GM18508 (cell line): ENCODE results near the gene MRPS18B.
"Not testable (repeated sequence)": the region's sequence is repeated elsewhere in the genome, so short reads cannot be mapped to it uniquely, and the experiment has no call there.

Experiments used
- ATAC-seq: cut with Tn5 transposase; IDR thresholded peaks from one replicate; pipeline ENCODE4 v1.9.1; 2021; ENCODE audit warnings: moderate number of reproducible peaks; ENCODE audit not compliant: insufficient read depth, unreplicated experiment

MRPS18B gene

DNA sequence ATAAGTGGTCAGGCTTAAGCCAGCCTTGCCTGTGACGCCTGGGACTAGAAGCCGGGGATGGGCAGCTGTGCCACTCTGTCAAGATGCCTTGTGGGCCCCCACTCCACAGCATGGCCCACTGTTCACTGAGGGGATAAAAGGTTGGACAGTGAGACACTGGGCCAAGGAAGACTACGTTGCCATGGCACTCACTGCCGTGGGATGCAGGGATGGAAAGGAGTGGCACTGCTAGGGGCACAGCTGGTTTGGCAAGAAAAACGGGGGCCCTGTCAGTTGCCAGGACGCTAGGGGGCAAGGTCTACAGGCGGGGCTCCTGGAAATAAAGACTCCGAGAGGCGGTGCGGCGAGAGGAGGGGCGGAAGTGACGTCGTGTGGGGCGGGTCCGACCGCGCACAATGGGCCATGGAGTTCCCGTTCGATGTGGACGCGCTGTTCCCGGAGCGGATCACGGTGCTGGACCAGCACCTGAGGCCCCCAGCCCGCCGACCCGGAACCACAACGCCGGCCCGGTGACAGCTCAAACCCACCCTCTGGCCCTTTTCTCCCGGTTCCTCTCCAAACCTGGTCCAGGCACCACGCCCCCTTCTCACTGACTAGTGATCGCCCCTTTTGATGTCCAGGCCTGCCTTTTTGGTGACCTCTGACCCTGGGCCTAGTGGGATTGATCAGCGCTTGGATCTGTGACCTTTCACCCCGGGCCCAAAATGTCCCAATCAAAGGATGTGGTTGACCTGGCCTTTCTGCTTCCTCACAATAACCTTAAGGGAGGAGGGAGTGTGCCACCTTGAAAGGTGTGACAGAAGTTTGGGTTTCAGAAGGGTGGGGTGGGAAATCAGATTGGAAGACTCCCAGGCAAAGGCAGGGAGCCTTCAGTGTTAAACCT, 9.1 kb downstream of the MRPS18B start, which contains the start of gene ATAT1:
Gene ATAT1 (plus strand): TSS at position 391 of the 883 bp plus-strand sequence.
- ATAC-seq = no peak

DNA sequence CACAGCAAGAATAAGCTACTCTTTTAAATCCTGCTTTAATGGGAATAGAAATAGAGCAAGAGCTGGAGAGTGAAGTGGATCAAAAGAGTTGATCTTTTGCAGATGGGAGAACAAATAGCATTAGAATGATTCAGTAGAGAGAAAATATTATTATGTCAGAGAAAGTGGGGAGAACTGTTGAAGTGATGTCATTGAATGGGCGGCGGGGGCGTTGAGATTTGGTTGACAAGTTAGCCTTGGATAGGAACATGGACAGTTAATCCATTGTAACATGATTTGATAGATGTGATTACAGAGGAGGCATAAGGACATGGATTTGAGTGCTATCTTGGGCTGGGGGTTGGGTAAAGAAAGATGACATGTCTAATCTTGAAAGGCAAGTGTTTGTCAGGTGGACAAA, 18.2 kb downstream of the MRPS18B start:
- no peak for ATAC-seq

DNA sequence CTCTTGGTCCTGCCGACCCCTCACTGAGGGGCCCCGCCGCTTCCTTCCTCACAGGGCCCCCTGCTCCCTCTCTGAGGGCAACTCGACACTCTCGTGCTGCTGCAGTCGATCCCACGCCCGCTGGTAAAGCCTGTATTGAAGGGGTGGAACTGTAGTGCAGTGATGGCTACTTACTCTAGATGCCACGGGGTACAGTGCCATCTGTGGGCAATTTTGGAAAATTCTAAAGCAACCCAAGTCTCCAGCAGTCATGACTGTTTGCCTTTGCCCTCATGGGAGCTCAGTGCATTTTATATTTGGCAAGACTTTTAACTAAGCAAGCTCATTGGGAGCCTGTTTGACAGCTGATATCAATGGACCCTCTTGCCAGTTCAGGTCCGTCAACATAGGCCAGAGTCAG, 22.8 kb downstream of the MRPS18B start:
- no peak for ATAC-seq

DNA sequence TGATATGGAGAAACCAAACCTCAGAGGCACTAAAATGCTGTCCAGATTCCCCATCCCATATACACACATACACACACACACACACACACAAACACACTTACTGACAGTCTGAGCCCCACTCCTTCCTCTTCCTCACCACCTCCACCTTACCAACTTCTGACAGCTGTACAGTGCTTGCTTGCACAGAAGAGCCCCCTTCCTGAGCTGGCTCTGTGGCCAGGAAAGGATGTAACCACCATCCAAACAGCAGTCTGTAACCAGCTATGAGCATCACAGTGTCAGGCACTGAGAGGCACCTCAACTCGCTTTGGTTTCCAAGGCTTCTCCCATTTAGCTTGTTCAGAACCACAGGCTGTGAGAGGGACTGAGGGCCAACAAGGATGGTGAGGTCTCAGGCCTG, 23.4 kb downstream of the MRPS18B start:
- ATAC-seq = no peak

DNA sequence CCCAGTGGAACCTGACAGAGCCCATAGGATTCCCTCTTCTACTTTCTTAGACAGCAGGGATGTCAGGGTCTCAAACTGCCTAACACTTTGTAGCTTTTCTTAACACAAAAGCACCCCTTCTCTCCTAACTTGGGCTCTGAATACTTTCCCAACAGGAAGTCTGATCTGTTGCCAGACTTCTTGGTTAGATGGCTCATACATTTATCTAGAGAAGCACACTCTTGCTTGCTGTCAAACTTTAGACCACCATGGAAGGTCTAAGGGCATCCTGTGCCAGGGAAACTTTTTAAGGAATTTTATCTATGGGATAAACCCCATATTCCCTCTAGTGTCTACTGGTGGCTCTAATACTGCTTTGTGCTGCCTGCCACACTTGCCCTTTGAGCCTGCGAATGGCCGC, 26.0 kb downstream of the MRPS18B start:
- no peak for ATAC-seq

DNA sequence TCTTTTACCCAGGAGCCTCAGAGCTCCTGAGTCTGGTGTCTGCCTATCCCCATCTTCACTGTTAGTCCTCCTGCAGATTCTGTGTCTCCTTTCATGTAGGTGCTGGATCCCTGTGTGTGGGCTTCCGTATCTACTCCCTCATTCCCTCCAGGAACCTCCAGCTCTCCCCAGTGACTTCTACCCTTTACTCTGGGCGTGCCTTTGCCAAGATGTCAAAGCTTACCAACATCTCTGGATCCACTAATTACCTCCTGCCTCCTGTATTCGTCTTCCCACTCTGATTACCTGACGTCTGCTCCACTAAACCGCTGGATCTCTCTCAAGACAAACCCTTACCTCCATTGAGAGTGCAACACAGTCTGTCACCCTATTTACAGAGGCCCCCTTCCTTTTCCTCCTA, 27.1 kb downstream of the MRPS18B start:
- ATAC-seq = no peak

DNA sequence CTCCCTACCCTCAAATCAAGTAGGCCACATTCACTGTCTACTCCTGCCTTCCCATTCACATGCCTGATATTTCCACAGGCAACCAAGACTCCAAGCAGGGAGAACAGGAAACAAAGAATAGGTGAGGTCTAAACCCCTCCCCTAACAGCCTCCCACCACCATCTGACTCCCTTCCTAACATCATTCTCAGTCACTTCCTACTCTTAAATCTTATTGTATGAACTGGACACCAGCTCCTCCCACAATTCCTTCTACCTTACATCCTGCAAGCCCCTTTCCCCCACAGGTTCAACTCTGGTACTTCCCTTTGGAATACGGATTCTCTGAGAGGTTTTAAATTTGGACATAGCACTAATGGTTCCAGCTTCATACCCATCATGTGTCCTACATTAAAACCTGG, 28.3 kb downstream of the MRPS18B start:
- no peak for ATAC-seq

DNA sequence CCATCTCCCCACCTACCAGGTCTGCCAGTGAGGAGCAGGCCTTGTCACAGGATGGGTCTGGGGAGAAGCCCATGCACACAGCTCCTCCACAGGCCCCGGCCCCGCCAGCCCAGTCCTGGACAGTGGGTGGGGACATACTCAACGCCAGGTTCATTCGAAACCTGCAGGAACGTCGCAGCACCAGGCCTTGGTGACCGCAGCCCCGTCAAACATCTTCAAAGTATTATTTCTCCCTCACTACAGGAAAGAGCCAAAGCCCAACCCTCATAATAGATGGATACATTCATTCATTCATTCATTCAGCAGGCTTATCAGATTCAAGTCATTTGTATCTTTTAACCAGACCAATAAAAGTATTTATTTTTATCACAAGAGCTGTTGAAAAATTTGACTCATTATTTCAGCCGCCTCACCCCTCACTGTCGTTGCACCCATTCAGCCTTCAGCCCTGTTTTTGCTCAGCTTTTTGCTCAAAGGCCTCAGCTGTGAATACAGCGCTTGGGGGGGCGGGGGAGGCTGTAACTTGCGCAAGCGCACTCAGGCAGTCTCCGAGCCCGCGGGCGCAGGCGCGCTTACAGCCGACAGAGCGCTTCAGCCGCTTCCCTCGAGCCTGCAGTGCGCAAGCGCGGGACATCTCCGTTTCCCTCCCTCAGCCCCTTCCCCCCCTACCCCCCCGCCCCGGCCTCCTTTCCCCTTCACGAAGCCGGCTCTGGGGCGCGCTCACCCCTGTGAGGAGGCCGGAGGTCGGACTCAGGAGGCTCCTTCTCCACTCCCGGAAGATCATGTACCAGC, 29.0 kb downstream of the MRPS18B start, which contains the start of gene C6orf136:
Gene C6orf136 (plus strand): TSS at position 684 of the 792 bp plus-strand sequence. CDS start 99 bp downstream, at position 783.
- no peak for ATAC-seq

DNA sequence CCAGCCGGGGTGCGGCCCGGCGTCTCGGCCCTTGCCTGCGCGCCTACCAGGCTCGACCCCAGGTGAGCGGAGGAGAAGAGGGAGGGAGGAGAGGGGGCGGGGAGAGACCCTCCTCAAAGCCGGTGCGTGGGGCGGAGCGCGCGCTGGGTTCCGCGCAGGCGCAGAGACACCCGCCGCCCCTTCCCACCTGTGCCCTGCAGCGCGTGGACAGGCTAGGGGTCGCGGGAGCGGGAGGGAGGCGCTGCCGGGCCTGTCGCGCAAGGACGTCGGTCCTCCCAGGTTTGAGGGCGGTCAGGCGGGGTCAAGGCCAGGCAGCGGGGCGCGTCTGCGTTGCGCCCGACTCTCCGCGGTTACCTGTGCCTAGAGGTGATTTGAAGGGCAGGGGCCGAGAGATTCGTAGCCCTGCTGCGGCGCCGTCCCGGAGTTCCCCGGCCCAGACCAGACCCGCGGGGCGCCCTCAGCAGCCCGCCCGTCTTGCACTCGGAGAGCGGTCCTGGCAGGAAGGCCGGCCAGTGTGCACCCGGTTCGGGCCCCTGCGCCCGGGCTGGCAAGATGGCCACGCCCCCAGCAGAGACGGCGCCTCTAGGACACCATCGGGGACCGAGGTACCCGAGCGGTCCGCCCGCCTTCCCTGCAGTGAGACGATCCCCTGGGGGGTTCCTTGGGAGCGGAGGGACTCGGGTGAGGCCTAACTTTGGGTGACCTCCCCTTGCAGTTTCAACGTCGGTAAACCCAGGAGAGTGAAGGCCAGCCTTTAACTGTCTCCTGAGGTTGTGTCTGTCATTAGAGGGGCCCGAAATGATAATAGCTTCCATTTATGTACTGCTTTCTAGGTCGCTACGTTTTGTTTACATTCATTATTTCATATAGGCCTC, 29.8 kb downstream of the MRPS18B start:
- no peak for ATAC-seq

DNA sequence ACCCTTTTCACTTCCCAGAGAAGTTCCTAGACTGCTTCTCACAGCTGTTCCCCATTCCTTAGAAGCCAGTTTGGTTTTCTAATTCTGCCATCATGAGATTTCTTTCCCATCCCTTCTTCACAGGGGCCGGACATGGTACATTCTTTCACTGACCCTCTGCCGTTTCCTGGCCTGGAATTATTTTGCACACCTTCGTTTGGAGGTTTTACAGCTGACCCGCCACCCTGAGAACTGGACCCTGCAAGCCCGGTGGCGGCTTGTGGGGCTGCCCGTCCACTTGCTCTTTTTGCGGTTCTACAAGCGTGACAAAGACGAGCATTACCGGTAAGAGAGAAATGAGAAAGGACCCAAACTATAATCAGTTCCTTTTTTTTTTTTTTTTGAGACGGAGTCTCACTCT, 33.5 kb downstream of the MRPS18B start:
- no peak for ATAC-seq

DNA sequence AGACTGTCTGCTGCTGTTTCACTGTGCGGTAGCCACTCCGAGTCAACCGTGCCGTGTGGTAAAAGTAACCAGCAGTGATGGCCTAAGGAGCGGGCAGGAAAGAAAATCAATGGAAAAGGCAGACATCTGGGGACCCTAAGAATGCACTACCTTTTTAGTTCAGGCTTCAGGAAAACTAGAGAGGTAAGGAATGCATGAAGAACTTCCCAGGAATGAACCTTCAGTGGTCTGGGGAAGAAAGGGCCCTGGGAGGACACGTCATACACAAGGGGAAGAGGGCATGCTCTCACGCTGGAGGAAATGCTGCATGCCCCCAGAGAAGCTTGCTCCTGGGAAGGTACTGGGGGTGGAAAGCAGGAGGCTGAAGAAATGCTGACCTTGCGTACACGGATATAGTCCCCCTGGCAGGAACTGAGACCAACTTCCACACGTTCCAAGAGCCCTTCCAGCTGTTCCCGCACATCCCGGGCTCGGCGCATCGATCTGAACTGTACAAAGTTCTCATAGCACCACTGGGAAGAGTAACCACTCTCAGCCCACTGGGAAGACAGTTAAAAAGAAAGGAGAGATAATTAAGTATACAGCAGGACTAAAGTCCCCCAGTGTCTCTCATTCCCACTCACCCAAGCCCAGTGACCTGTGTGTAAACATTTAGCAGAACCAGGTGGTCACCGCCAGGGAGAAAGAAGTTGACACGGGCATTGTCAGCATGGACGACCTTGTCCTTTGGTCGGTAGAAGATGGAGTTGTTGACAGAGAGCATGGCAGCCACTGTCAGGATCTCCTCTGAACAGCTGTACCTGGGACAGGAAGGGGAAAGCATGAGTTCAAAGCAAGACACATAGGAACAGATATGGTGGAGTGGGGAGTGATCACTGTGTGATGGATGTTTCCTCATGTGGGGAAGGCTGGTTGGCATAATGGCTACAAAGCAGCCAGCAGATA, 37.4 kb downstream of the MRPS18B start:
- no peak for ATAC-seq

DNA sequence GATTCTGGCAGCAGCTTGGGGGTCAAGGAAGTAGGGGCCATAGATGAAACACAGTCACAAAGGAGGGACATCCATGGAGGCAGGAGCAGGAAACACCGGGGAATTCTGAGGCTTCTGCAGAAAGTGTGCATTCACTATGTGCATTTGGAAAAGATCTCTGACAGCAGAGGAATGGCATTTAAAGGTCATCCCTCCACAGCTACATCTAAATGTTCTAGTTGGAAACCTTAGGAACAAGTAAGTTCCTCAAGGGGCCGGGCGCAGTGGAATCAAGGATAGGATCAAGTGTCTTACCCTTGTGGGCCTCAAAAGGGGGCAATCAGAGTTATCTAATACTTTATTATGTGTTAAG, 38.1 kb downstream of the MRPS18B start:
- no peak for ATAC-seq

DNA sequence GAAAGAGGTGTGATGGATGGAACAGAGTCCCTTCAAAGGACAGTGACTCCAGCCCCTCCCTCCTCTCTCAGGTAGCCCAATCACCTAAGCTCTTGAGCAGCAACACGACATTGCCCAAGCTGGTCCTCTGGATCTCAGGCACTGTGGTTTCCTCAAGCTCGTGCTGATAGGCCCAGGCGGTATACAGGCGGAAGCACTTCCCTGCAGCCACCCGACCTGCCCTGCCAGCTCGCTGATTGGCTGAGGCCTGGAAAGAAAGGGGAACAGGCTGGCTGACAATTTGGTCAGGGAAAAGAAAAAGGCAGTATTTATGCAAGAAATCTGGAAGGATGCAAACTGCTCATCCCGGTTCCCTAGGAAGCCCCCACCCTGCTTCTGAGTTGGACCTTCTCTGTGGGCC, 38.9 kb downstream of the MRPS18B start:
- ATAC-seq = no peak

DNA sequence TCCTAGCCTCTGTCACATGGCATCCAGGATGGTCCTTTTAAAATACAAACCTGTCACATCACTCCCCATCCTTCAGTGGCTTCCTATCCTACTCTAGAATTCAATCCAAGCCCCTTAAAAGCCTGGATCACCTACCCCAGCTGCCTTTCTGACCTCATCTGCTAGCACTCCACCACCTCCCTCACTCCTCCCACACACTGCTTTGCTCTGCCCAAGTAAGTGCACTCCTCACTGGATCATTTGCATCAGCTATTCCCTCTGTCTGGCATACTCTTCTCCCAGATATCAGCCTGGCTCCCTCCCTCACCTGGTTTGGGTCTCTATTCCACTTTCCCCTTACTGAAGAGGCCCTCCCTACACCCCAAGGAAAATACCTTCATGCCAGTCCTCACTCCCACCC, 39.8 kb downstream of the MRPS18B start:
- ATAC-seq = no peak

DNA sequence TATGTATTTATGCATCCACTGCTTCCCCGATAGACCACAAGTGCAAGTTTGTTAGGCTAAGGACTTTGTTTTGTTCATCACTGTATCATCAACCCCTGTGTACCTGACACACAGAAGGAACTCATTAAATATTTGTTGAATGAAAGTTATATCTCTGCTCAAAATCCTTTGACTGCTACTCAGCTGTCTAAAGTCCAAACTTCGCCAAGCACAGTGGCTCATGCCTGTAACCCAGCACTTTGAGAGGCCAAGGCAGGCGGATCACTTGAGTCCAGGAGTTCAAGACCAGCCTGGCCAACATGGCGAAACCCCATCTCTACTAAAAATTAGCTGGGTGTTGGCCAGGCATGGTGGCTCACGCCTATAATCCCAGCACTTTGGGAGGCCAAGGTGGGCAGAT, 40.3 kb downstream of the MRPS18B start:
- not testable (repeated sequence) for ATAC-seq

DNA sequence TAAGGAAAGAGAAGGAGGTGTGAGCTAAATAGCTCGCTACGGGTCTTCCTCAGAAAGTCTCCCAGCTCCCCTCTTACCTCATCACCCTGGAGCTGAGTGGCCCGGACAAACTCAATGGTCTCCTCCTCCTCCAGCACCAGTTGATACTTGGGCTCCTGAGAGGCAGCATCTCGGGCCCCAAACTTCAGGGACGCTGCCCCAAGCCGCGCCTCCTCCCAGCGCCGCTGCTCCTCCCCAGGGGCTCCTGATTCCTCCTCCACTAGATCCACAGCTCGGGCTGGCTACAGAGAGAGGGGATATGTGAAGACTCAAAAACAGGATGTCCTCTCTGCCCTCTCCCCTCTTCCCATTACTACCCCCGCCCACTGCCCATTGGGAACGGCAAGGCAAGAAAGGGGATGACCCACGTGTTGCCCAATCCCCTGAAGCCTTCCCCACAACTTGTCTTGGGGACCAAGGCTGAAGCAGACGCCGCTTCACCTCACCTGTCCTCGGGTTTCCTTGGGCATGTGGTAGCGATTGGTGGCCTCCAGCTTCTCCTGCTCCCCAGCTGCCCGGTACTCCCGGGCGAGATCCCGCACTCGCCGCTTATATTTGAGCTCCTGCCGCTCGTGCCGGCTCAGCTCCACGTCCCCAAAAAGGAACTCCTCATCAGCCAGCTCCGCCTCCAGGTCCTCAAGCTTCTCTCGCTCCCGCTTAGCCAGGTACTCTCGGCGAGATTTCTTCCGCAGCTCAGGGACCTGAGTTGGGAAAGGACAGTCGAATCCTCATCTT, 47.5 kb downstream of the MRPS18B start:
- no peak for ATAC-seq

DNA sequence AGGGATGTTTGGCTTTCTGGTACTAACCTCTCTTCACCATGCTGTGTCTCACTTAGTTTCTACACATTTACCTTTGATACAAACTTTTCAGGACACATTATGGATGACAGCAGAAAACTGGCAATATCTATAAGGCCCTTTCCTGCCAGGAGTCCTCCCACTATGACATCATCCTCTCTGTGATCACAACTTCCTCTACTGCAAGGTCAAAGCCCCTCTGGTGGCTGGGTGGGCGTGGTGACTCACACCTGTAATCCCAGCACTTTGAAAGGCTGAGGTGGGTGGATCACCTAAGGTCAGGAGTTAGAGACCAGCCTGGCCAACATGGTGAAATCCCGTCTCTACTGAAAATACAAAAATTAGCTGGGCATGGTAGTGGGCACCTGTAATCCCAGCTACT, 48.7 kb downstream of the MRPS18B start:
- ATAC-seq = not testable (repeated sequence)

DNA sequence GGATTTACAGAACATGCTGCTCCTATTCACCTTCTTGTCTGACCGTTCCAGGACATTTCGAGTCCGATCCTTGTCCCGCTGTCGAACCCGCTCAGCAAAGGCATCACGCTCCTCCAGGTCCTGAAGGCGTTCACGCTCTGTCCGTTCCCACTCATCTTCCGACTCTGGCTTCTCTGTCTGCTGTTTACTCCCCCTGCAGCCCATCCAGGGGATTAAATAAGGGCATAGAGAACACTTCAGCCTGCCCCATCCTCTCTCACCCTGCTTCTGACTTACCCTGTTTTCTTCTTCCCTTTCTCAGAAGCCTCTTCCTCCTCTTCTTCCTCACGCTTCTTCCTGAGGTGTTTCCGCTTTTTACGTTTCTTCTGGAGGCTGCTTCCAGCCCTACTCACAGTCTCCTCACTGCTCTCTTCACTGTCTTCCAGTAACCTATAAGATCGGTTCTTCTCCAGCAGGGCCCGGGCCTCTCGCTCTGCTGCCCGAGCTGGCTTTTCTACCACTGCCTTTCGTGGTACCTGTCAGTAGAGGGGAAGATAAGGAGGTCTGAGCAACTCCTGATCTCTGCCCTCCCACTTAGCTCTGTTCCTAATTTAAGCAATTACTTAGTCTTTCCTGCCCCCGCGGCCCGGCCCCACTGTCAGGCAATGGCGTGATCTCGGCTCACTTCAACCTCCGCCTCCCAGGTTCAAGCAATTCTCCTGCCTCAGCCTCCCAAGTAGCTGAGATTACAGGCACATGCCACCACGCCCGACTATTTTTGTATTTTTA, 53.3 kb downstream of the MRPS18B start:
- no peak for ATAC-seq
